Hepatocyte (in vitro differentiated cells): ENCODE results near the gene TMED8.

Experiments
- CTCF ChIP-seq: fragments of 200-600 bp; sonication (generic); IDR thresholded peaks from 2 replicates; pipeline ENCODE4 v1.5.1; 2016; ENCODE audit warnings: antibody characterized with exemption, mild to moderate bottlenecking; ENCODE audit not compliant: poor library complexity
- EZH2 ChIP-seq: fragments of 200-600 bp; sonication (generic); IDR thresholded peaks from 2 replicates; pipeline ENCODE4 v1.6.1; 2016; ENCODE audit warnings: antibody characterized with exemption, mild to moderate bottlenecking, borderline replicate concordance

- TF ChIP-seq CTCF (no peak), EZH2 (no peak)
These were observed 80.7 kb downstream of the TMED8 start for GRCh38 chr14:77296155-77296554.
